Neural cell (in vitro differentiated cells): ENCODE measurements around the gene LRRFIP2. TPM values are rescaled to one million over a fixed set of nuclear protein-coding genes. Genes with fewer than 3 reads are reported as not detected.

ENCODE experiments used
- H2AFZ ChIP-seq: fragments of 200-600, 300-800 bp; sonication (generic), shearing (Covaris generic); 2 replicates; pipeline ENCODE4 v1.6.0; 2014; ENCODE audit warnings: low read depth, mild to moderate bottlenecking, antibody characterized with exemption, low read length, moderate library complexity
- H3F3A ChIP-seq: fragments of 200-600 bp; shearing (Covaris generic); 2 replicates; pipeline ENCODE4 v1.6.1; 2016; ENCODE audit warnings: mild to moderate bottlenecking, moderate library complexity, mixed read lengths, antibody characterized with exemption, low read length; ENCODE audit not compliant: insufficient read depth, poor library complexity, severe bottlenecking
- H3K27ac ChIP-seq: fragments of 200-600, 300-800 bp; sonication (generic), shearing (Covaris generic); 2 replicates; pipeline ENCODE4 v1.5.1; 2014; ENCODE audit warnings: mild to moderate bottlenecking, low read length, moderate library complexity
- H3K27me3 ChIP-seq: fragments of 300-800, 200-600 bp; sonication (generic), shearing (Covaris generic); 2 replicates; pipeline ENCODE4 v1.6.0; 2014; ENCODE audit warnings: mild to moderate bottlenecking, low read depth, low read length, moderate library complexity; ENCODE audit not compliant: insufficient read depth
- H3K36me3 ChIP-seq: fragments of 300-800, 200-600 bp; sonication (generic), shearing (Covaris generic); 2 replicates; pipeline ENCODE4 v1.5.1; 2014; ENCODE audit warnings: mild to moderate bottlenecking, antibody characterized with exemption, low read length, moderate library complexity; ENCODE audit not compliant: insufficient read depth
- H3K4me2 ChIP-seq: fragments of 300-800, 200-600 bp; sonication (generic), shearing (Covaris generic); 2 replicates; pipeline ENCODE4 v1.6.0; 2014; ENCODE audit warnings: mild to moderate bottlenecking, low read length
- H3K4me3 ChIP-seq: fragments of 300-800, 200-600 bp; sonication (generic), shearing (Covaris generic); 2 replicates; pipeline ENCODE4 v1.5.1; 2014; ENCODE audit warnings: mild to moderate bottlenecking, low read length, moderate library complexity
- H3K79me2 ChIP-seq: fragments of 200-600 bp; shearing (Covaris generic); replicated peaks from 2 replicates; pipeline ENCODE4 v1.6.0; 2014; ENCODE audit warnings: mild to moderate bottlenecking, low read length, moderate library complexity; ENCODE audit not compliant: insufficient read depth
- H3K9ac ChIP-seq: fragments of 300-800, 200-600 bp; sonication (generic), shearing (Covaris generic); 2 replicates; pipeline ENCODE4 v1.6.1; 2016; ENCODE audit warnings: mild to moderate bottlenecking, low read length, mixed read lengths
- H3K9me2 ChIP-seq: fragments of 200-600 bp; shearing (Covaris generic); 2 replicates; pipeline ENCODE4 v1.6.1; 2016; ENCODE audit warnings: mild to moderate bottlenecking, low read length, mixed read lengths; ENCODE audit not compliant: insufficient read depth
- H3K9me3 ChIP-seq: fragments of 200-600, 300-800 bp; sonication (generic), shearing (Covaris generic); 2 replicates; pipeline ENCODE4 v1.6.1; 2016; ENCODE audit warnings: mild to moderate bottlenecking, mixed run types, low read length, moderate library complexity, mixed read lengths
- H4K20me1 ChIP-seq: fragments of 200-600 bp; shearing (Covaris generic); 2 replicates; pipeline ENCODE4 v1.6.1; 2016; ENCODE audit warnings: mild to moderate bottlenecking, mixed run types; ENCODE audit not compliant: insufficient read depth
- EP300 ChIP-seq: fragments of 450-650 bp; conservative IDR thresholded peaks from 2 replicates; pipeline ENCODE4 v1.6.1; 2014; ENCODE audit warnings: antibody characterized with exemption, mild to moderate bottlenecking, moderate library complexity; ENCODE audit not compliant: poor library complexity, severe bottlenecking
- EZH2 ChIP-seq: fragments of 200-600, 300-800 bp; shearing (Covaris generic), sonication (generic); IDR thresholded peaks from 2 replicates; pipeline ENCODE4 v1.6.1; 2014; ENCODE audit warnings: antibody characterized with exemption, low read length, borderline replicate concordance, mild to moderate bottlenecking; ENCODE audit not compliant: insufficient read depth, poor library complexity, severe bottlenecking
- MXI1 ChIP-seq: fragments of 450-650 bp; conservative IDR thresholded peaks from 2 replicates; pipeline ENCODE4 v1.6.1; 2014; ENCODE audit warnings: antibody characterized with exemption, mild to moderate bottlenecking; ENCODE audit not compliant: poor library complexity, severe bottlenecking
- POLR2AphosphoS5 ChIP-seq: IDR thresholded peaks from 2 replicates; pipeline ENCODE4 v1.6.1; 2012
- RAD21 ChIP-seq: fragments of 450-650 bp; conservative IDR thresholded peaks from 2 replicates; pipeline ENCODE4 v1.6.1; 2014; ENCODE audit warnings: antibody characterized with exemption, mild to moderate bottlenecking, moderate library complexity
- SMC3 ChIP-seq: fragments of 450-650 bp; conservative IDR thresholded peaks from 2 replicates; pipeline ENCODE4 v1.6.1; 2014; ENCODE audit warnings: antibody characterized with exemption, mild to moderate bottlenecking, moderate library complexity; ENCODE audit not compliant: poor library complexity
- TAF1 ChIP-seq: IDR thresholded peaks from 2 replicates; pipeline ENCODE4 v1.6.1; 2012; ENCODE audit warnings: low read depth
- polyA plus RNA-seq: library from polyadenylated mRNA; depleted of rRNA; stranded (reverse); fragments of >200 nt; gene quantifications from 2 replicates; pipeline ENCODE4 v1.2.3, GENCODE V29; 2014
- TF ChIP-seq, protein P1 (sequence below): IDR thresholded peaks from 2 replicates; pipeline ENCODE4 v1.6.1; 2012; ENCODE audit warnings: borderline replicate concordance
- TF ChIP-seq, protein P2 (sequence below): fragments of 450-650 bp; IDR thresholded peaks from 2 replicates; pipeline ENCODE4 v1.5.1; 2014; ENCODE audit warnings: antibody characterized with exemption, mild to moderate bottlenecking, moderate library complexity; ENCODE audit not compliant: poor library complexity, severe bottlenecking

LRRFIP2 gene
- polyA plus RNA-seq, 1 donor from 2014 or later = 143 TPM

DNA sequence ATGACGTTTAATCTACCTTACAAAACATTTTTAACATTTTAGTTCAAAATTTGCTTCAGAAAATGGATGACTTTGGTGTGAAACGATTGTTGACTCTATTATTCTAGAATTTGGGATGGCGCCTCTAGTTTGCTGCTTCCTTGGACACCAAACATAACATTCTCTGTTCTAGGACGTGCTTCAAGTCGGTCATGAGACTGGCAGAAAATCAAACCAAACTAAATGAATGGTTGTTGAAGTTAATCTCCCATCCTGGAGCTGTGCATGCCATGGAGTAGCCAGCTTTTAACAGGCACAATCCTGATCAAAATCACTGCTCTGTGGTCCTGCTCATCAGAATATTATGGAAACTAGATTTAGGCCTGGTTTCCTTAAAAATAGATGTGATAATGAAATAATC lies 9.6 kb upstream of the LRRFIP2 start:
- H2AFZ ChIP-seq = no peak overlapping the region

DNA sequence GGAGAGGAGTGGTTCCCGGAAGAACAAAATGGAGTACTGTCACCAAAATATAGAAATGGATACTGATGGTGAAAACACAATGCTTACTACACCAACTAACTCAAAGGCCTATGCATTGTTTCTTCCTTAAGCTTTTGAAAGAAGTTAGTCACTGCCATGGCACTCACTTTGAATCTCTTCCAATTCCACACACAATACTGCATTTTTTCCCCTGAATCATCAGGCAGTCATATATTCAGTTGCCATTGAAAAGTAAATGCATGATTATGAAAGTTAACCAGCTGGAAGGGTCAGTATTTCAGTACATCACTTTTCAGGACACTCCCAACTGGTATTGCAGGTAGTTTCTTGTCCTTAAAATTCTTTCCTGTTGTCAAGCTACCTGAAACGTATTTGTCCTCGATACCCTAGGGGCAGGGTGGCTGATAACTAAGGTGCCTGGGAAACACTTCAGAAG lies 9.0 kb upstream of the LRRFIP2 start:
- no peak overlapping the region for H3K4me3 ChIP-seq
- no peaks in the 10 kb centered on the region for H3K27me3 ChIP-seq
- H3K9me2 ChIP-seq = no peaks in the 10 kb centered on the region
- peaks cover 11% of the 10 kb centered on the region for H3K79me2 ChIP-seq
- no peaks in the 10 kb centered on the region for H4K20me1 ChIP-seq
- no peak for TF ChIP-seq EZH2
- H3K36me3 ChIP-seq = no peaks in the 10 kb centered on the region
- no peak overlapping the region for H3K9ac ChIP-seq
- H2AFZ ChIP-seq = no peak overlapping the region
- no peaks in the 10 kb centered on the region for H3K9me3 ChIP-seq
- no peak overlapping the region for H3K27ac ChIP-seq
- H3F3A ChIP-seq = no peaks in the 10 kb centered on the region
- no peak overlapping the region for H3K4me2 ChIP-seq

More for the DNA sequence above, 9.6 kb upstream of the LRRFIP2 start:
- no peaks in the 10 kb centered on the region for H3K36me3 ChIP-seq
- H3K79me2 ChIP-seq = peaks cover 5% of the 10 kb centered on the region
- H3K9me3 ChIP-seq = no peaks in the 10 kb centered on the region
- H4K20me1 ChIP-seq = no peaks in the 10 kb centered on the region
- H3K4me2 ChIP-seq = no peak overlapping the region
- H3K9me2 ChIP-seq = no peaks in the 10 kb centered on the region
- no peak overlapping the region for H3K27ac ChIP-seq
- no peaks in the 10 kb centered on the region for H3K27me3 ChIP-seq
- TF ChIP-seq, protein P1, sequence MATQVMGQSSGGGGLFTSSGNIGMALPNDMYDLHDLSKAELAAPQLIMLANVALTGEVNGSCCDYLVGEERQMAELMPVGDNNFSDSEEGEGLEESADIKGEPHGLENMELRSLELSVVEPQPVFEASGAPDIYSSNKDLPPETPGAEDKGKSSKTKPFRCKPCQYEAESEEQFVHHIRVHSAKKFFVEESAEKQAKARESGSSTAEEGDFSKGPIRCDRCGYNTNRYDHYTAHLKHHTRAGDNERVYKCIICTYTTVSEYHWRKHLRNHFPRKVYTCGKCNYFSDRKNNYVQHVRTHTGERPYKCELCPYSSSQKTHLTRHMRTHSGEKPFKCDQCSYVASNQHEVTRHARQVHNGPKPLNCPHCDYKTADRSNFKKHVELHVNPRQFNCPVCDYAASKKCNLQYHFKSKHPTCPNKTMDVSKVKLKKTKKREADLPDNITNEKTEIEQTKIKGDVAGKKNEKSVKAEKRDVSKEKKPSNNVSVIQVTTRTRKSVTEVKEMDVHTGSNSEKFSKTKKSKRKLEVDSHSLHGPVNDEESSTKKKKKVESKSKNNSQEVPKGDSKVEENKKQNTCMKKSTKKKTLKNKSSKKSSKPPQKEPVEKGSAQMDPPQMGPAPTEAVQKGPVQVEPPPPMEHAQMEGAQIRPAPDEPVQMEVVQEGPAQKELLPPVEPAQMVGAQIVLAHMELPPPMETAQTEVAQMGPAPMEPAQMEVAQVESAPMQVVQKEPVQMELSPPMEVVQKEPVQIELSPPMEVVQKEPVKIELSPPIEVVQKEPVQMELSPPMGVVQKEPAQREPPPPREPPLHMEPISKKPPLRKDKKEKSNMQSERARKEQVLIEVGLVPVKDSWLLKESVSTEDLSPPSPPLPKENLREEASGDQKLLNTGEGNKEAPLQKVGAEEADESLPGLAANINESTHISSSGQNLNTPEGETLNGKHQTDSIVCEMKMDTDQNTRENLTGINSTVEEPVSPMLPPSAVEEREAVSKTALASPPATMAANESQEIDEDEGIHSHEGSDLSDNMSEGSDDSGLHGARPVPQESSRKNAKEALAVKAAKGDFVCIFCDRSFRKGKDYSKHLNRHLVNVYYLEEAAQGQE = no peak
- TF ChIP-seq RAD21 (no peak), SMC3 (no peak), EP300 (no peak), TAF1 (no peak), EZH2 (no peak)
- TF ChIP-seq, protein P2, sequence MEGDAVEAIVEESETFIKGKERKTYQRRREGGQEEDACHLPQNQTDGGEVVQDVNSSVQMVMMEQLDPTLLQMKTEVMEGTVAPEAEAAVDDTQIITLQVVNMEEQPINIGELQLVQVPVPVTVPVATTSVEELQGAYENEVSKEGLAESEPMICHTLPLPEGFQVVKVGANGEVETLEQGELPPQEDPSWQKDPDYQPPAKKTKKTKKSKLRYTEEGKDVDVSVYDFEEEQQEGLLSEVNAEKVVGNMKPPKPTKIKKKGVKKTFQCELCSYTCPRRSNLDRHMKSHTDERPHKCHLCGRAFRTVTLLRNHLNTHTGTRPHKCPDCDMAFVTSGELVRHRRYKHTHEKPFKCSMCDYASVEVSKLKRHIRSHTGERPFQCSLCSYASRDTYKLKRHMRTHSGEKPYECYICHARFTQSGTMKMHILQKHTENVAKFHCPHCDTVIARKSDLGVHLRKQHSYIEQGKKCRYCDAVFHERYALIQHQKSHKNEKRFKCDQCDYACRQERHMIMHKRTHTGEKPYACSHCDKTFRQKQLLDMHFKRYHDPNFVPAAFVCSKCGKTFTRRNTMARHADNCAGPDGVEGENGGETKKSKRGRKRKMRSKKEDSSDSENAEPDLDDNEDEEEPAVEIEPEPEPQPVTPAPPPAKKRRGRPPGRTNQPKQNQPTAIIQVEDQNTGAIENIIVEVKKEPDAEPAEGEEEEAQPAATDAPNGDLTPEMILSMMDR = no peak
- H3K9ac ChIP-seq = no peak overlapping the region
- no peaks in the 10 kb centered on the region for H3F3A ChIP-seq
- no peak overlapping the region for H3K4me3 ChIP-seq

DNA sequence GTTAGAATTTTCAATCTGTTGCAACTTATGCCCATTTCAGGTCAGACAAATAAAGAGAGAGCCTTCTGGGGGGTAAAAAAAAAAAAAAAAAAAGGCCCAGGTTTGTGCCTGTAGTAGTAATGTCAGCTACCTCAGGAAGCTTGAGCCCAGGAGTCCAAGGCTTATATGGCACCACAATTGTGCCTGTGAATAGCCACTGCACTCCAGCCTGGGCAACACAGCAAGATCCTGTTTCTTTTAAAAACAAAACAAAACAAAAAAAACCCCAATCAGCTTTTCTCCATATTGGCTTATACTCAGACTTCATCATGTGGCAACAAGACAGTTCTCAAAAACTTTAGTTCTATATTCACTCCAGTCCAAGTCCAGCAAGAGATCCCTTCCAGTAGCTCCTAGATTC lies 8.4 kb upstream of the LRRFIP2 start:
- Histone ChIP-seq H3K36me3 (no peaks in the 10 kb centered on the region), H4K20me1 (no peaks in the 10 kb centered on the region), H3F3A (no peaks in the 10 kb centered on the region), H3K27me3 (no peaks in the 10 kb centered on the region), H2AFZ (no peak overlapping the region), H3K27ac (no peak overlapping the region), H3K9ac (no peak overlapping the region), H3K4me3 (no peak overlapping the region), H3K9me3 (no peaks in the 10 kb centered on the region), H3K4me2 (no peak overlapping the region), H3K9me2 (no peaks in the 10 kb centered on the region), H3K79me2 (peaks cover 17% of the 10 kb centered on the region)
- TF ChIP-seq SMC3 (no peak), MXI1 (no peak), POLR2AphosphoS5 (no peak), EP300 (no peak), RAD21 (no peak), TAF1 (no peak)
- TF ChIP-seq, protein P2 = no peak
- TF ChIP-seq, protein P1 = no peak
